Measurements from ENCODE around the gene LRP8.

GRCh38 chr1:53377438-53377841 is 49.6 kb upstream of the LRP8 start:
- TF ChIP-seq CTCF (IDR thresholded peaks at IDR 0.05): no peak
- no peak for TF ChIP-seq POLR2A (IDR thresholded peaks at IDR 0.05)

All from heart left ventricle (tissue), 13 donors.